ENCODE measurements around the gene KLRB1. TPM values are rescaled to one million over a fixed set of nuclear protein-coding genes. Genes with fewer than 3 reads are reported as not detected.

The KLRB1 gene
- polyA plus RNA-seq, 1 donor (not counting 4 experiments of a cell fraction or from before 2014, with no cell fraction given) = not detected

GRCh38 chr12:9634177-9634803 is 26.6 kb upstream of the KLRB1 start:
- H3K27me3 ChIP-seq (ENCODE audit: control insufficient read depth, extremely low read depth, insufficient read depth, low read length) = no peaks in the 10 kb centered on the region
- no peaks in the 10 kb centered on the region for H4K20me1 ChIP-seq (ENCODE audit: control insufficient read depth, extremely low read depth, insufficient read depth, low read length)
- no peak overlapping the region for H2AFZ ChIP-seq (ENCODE audit: control insufficient read depth, low read length)
- no peaks in the 10 kb centered on the region for H3K36me3 ChIP-seq (ENCODE audit: control insufficient read depth in 2 of 2, extremely low read depth in 1 of 2, insufficient read depth in 2 of 2, low read length in 2 of 2)
- DNase-seq (ENCODE audit: low read depth, low spot score) (no peak), FAIRE-seq (peak; percentile 86)
- H3K4me3 ChIP-seq (ENCODE audit: control insufficient read depth in 2 of 3, extremely low read depth in 1 of 3, insufficient read depth in 2 of 3, low read depth in 1 of 3, low read length in 3 of 3) = no peak overlapping the region
- no peak overlapping the region for H3K27ac ChIP-seq (ENCODE audit: control insufficient read depth, insufficient read depth, low read length)
- H3K9ac ChIP-seq (ENCODE audit: control insufficient read depth, extremely low read depth, insufficient read depth, low read length) = no peak overlapping the region
- no peaks in the 10 kb centered on the region for H3K9me3 ChIP-seq (ENCODE audit: control insufficient read depth, low read depth, low read length)
- H3K4me1 ChIP-seq (ENCODE audit: control insufficient read depth, extremely low read depth, insufficient read depth, low read length) = peaks cover 13% of the 10 kb centered on the region
- no peaks in the 10 kb centered on the region for H3K9me1 ChIP-seq (ENCODE audit: control insufficient read depth, extremely low read depth, insufficient read depth, low read length)
- no peak for TF ChIP-seq EZH2 (IDR thresholded peaks at IDR 0.05; ENCODE audit: low read length)
- TF ChIP-seq, protein P1, sequence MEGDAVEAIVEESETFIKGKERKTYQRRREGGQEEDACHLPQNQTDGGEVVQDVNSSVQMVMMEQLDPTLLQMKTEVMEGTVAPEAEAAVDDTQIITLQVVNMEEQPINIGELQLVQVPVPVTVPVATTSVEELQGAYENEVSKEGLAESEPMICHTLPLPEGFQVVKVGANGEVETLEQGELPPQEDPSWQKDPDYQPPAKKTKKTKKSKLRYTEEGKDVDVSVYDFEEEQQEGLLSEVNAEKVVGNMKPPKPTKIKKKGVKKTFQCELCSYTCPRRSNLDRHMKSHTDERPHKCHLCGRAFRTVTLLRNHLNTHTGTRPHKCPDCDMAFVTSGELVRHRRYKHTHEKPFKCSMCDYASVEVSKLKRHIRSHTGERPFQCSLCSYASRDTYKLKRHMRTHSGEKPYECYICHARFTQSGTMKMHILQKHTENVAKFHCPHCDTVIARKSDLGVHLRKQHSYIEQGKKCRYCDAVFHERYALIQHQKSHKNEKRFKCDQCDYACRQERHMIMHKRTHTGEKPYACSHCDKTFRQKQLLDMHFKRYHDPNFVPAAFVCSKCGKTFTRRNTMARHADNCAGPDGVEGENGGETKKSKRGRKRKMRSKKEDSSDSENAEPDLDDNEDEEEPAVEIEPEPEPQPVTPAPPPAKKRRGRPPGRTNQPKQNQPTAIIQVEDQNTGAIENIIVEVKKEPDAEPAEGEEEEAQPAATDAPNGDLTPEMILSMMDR (optimal IDR thresholded peaks at IDR 0.05 in 1 of 3, IDR thresholded peaks at IDR 0.05 in 1 of 3, conservative IDR thresholded peaks at IDR 0.05 in 1 of 3; ENCODE audit: extremely low read depth in 1 of 3, insufficient read depth in 2 of 3, low read length in 3 of 3) = peak in 2 of 3 experiments; percentile 58 to 62
- H3K4me2 ChIP-seq (ENCODE audit: control insufficient read depth, extremely low read depth, insufficient read depth, low read depth, low read length) = no peak overlapping the region
- H3K79me2 ChIP-seq (ENCODE audit: control insufficient read depth, insufficient read depth, low read length) = no peaks in the 10 kb centered on the region
- dilution Hi-C loops (cut with MboI; ENCODE audit: extremely low pct_ligation_motif_present, low sequenced_read_pairs) = no loop called here

DNA sequence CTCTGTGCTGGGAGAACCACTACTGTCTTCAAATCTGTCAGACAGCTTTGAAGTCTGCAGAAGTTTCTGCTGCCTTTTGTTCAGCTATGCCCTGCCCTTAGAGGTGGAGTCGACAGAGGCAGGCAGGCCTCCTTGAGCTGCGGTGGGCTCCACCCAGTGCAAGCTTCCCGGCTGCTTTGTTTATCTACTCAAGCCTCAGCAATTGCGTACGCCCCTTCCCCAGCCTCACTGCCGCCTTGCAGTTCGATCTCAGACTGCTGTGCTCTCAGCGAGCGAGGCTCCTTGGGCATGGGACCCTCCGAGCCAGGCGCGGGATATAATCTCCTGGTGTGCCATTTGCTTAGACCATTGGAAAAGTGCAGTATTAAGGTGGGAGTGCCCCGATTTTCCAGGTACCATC is 25.1 kb upstream of the KLRB1 start:
- H3K4me2 ChIP-seq (ENCODE audit: control insufficient read depth, extremely low read depth, insufficient read depth, low read depth, low read length) = no peak overlapping the region
- FAIRE-seq (no peak), DNase-seq (ENCODE audit: low read depth, low spot score) (no peak)
- H3K36me3 ChIP-seq (ENCODE audit: control insufficient read depth in 2 of 2, extremely low read depth in 1 of 2, insufficient read depth in 2 of 2, low read length in 2 of 2) = no peaks in the 10 kb centered on the region
- peaks cover 7% of the 10 kb centered on the region for H3K4me1 ChIP-seq (ENCODE audit: control insufficient read depth, extremely low read depth, insufficient read depth, low read length)
- H3K79me2 ChIP-seq (ENCODE audit: control insufficient read depth, insufficient read depth, low read length) = no peaks in the 10 kb centered on the region
- no peak for TF ChIP-seq EZH2 (IDR thresholded peaks at IDR 0.05; ENCODE audit: low read length)
- TF ChIP-seq, protein P1 (optimal IDR thresholded peaks at IDR 0.05 in 1 of 3, IDR thresholded peaks at IDR 0.05 in 1 of 3, conservative IDR thresholded peaks at IDR 0.05 in 1 of 3; ENCODE audit: extremely low read depth in 1 of 3, insufficient read depth in 2 of 3, low read length in 3 of 3) = no peak
- no peak overlapping the region for H3K9ac ChIP-seq (ENCODE audit: control insufficient read depth, extremely low read depth, insufficient read depth, low read length)
- no peak overlapping the region for H3K4me3 ChIP-seq (ENCODE audit: control insufficient read depth in 2 of 3, extremely low read depth in 1 of 3, insufficient read depth in 2 of 3, low read depth in 1 of 3, low read length in 3 of 3)
- H3K9me1 ChIP-seq (ENCODE audit: control insufficient read depth, extremely low read depth, insufficient read depth, low read length) = no peaks in the 10 kb centered on the region
- no peaks in the 10 kb centered on the region for H4K20me1 ChIP-seq (ENCODE audit: control insufficient read depth, extremely low read depth, insufficient read depth, low read length)
- H3K9me3 ChIP-seq (ENCODE audit: control insufficient read depth, low read depth, low read length) = no peaks in the 10 kb centered on the region
- no peak overlapping the region for H2AFZ ChIP-seq (ENCODE audit: control insufficient read depth, low read length)
- H3K27me3 ChIP-seq (ENCODE audit: control insufficient read depth, extremely low read depth, insufficient read depth, low read length) = no peaks in the 10 kb centered on the region
- dilution Hi-C loops (cut with MboI; ENCODE audit: extremely low pct_ligation_motif_present, low sequenced_read_pairs) = no loop called here
- H3K27ac ChIP-seq (ENCODE audit: control insufficient read depth, insufficient read depth, low read length) = no peak overlapping the region
